ENCODE measurements around the gene RACGAP1. TPM values are rescaled to one million over a fixed set of nuclear protein-coding genes. Genes with fewer than 3 reads are reported as not detected.

The RACGAP1 gene
- total and polyA plus RNA-seq, 2 of the 4 experiments (the other 2 are of a cell fraction): 37.9 to 110 TPM

GRCh38 chr12:49953151-49953550 lies 72.1 kb downstream of the RACGAP1 start:
- ChIA-PET CTCF (interaction anchor here (2.0 kb wide), 1 partner anchor 14 kb away, joined by 7 read pairs; no protein-coding TSS in a partner anchor), POLR2A (ENCODE audit: unreplicated experiment) (no interaction called here)
- Histone ChIP-seq H2BK15ac (ENCODE audit: low read depth, low read length) (no peak overlapping the region), H3K4me1 (ENCODE audit: control insufficient read depth, insufficient read depth, low read length) (no peaks in the 10 kb centered on the region), H3K4ac (ENCODE audit: low read depth, low read length) (no peak overlapping the region), H4K5ac (ENCODE audit: low read depth, low read length) (no peak overlapping the region), H2AK5ac (ENCODE audit: low read depth, low read length) (no peak overlapping the region), H2BK5ac (ENCODE audit: low read depth, low read length, poor library complexity, severe bottlenecking) (no peak overlapping the region), H2BK20ac (ENCODE audit: low read depth, low read length) (no peak overlapping the region), H3K56ac (ENCODE audit: extremely low read depth, insufficient read depth, low read length) (no peak overlapping the region), H3K79me1 (ENCODE audit: low read depth in 1 of 2, low read length in 2 of 2) (no peaks in the 10 kb centered on the region), H3K9me3 (ENCODE audit: control insufficient read depth, insufficient read depth, low read length) (no peaks in the 10 kb centered on the region; the same call in 1 of the 2 replicates), H3K9me1 (ENCODE audit: insufficient read depth, low read length) (no peaks in the 10 kb centered on the region), H3K14ac (replicated peaks; ENCODE audit: low read depth, low read length) (no peak overlapping the region), H3K4me3 (ENCODE audit: insufficient read depth, low read depth, low read length) (no peak overlapping the region), H3K27me3 (ENCODE audit: control insufficient read depth, insufficient read depth, low read length) (peaks cover 79% of the 10 kb centered on the region), H4K20me1 (ENCODE audit: insufficient read depth, low read length) (no peaks in the 10 kb centered on the region), H2BK120ac (ENCODE audit: low read depth, low read length) (no peak overlapping the region), H3K4me2 (ENCODE audit: low read depth, low read length) (no peak overlapping the region), H3K27ac (ENCODE audit: insufficient read depth, low read length) (no peak overlapping the region), H3K18ac (ENCODE audit: low read depth, low read length) (no peak overlapping the region), H2AK9ac (replicated peaks; ENCODE audit: low read depth, low read length, poor library complexity) (no peak overlapping the region), H3K36me3 (ENCODE audit: control insufficient read depth, insufficient read depth, low read length) (no peaks in the 10 kb centered on the region), H4K8ac (ENCODE audit: low read depth in 2 of 2, low read length in 2 of 2) (no peak overlapping the region), H2AFZ (replicated peaks; ENCODE audit: low read length, poor library complexity) (no peak overlapping the region), H3K9ac (ENCODE audit: low read depth, low read length) (no peak overlapping the region), H4K91ac (ENCODE audit: insufficient read depth, low read depth, low read length) (no peak overlapping the region), H3K23ac (ENCODE audit: low read depth, low read length) (no peak overlapping the region)
- in situ Hi-C loops (cut with MboI; ENCODE audit: low sequenced_read_pairs): loop anchor here (5.0 kb wide), 1 partner anchor 86 kb away; no protein-coding TSS in a partner anchor
- dilution Hi-C loops (cut with HindIII; ENCODE audit: low sequenced_read_pairs, unreplicated experiment): no loop called here
- BruUV-seq (replicated peaks): no TSS peak
- ATAC-seq (ENCODE audit: low read depth): no peak
- TF ChIP-seq RCOR1 (IDR thresholded peaks at IDR 0.05; ENCODE audit: insufficient replicate concordance, low read length) (no peak), BHLHE40 (IDR thresholded peaks at IDR 0.05; ENCODE audit: low read depth, low read length) (no peak), MXI1 (IDR thresholded peaks at IDR 0.05; ENCODE audit: borderline replicate concordance, low read depth, low read length) (no peak), CEBPB (IDR thresholded peaks at IDR 0.05; ENCODE audit: low read depth, low read length) (no peak), CHD1 (IDR thresholded peaks at IDR 0.05; ENCODE audit: low read depth, low read length) (no peak), POLR2A (IDR thresholded peaks at IDR 0.05; ENCODE audit: low read depth, low read length) (no peak)
- intact Hi-C loops (cut with micrococcal nuclease): no loop called here
- 70% methylated on average over 2 of the region's 4 CpGs; no CpG with 5 or more reads in 1 of the 2 experiments for WGBS, 2 experiments (ENCODE audit: extremely low coverage in 2 of 2, insufficient read length in 1 of 2)
- DNase-seq: no peak

All from IMR-90 (cell line).